GM19468 (cell line): Measurements from ENCODE around the gene COG4.
"Not testable (repeated sequence)": the region's sequence is repeated elsewhere in the genome, so short reads cannot be mapped to it uniquely, and the experiment has no call there.

Source experiments
- ATAC-seq: cut with Tn5 transposase; IDR thresholded peaks from one replicate; pipeline ENCODE4 v1.9.1; 2021; ENCODE audit warnings: mild to moderate bottlenecking, moderate library complexity, moderate number of reproducible peaks; ENCODE audit not compliant: unreplicated experiment; ENCODE audit errors: extremely low read depth

The COG4 gene

DNA sequence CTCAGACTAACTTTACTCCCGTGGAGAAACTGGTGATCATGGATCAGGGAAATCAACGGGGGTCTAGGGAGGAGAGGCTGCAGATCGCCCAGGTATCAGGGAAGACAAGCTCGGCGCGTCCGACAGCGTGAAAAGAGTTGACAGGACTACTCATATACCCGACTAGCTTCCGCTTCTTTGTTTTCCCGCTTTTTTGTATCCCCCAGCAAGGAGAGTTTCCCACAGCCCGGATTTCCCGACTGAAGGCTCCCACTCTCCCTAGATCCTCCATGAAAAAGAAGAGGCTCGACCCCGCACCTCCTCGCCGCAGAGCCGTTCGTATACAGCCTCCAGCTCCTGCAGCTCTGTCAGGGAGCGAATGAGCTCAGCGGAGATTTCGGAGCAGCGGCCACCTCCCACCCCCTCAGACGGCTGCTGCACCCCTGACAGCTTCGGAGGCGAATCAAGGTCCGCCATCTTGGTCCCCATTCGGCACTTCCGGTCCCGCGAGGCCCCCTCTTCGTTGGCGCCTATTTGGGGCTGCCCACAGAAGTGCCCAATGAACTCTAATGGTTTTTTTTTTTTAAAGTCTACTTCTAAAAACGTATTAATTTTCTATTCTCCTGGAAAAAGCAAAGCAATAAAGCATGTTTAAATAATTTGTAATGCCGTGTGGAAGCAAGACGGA, at the start of gene COG4:
Gene COG4 (minus strand): TSS at position 479 of the 667 bp plus-strand sequence. CDS start 11 bp downstream, at position 468.
- ATAC-seq, result no peak

DNA sequence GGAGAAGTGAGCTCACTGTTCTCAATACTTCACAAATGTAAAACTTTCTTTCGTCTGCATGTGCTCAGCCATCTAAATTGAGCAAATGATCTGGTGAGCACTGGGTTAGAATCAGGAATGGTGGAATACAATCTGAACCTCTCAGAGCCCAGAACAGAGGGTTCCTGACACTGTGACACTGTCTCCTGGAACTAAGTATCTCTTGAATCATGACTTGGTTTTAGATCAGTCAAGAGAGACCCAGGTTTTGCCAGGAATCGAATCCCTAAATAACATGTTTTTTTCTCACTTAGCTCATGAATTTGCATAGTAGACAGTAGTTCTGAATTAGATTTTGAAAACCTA, 49.5 kb upstream of the COG4 start:
- ATAC-seq, result no peak

DNA sequence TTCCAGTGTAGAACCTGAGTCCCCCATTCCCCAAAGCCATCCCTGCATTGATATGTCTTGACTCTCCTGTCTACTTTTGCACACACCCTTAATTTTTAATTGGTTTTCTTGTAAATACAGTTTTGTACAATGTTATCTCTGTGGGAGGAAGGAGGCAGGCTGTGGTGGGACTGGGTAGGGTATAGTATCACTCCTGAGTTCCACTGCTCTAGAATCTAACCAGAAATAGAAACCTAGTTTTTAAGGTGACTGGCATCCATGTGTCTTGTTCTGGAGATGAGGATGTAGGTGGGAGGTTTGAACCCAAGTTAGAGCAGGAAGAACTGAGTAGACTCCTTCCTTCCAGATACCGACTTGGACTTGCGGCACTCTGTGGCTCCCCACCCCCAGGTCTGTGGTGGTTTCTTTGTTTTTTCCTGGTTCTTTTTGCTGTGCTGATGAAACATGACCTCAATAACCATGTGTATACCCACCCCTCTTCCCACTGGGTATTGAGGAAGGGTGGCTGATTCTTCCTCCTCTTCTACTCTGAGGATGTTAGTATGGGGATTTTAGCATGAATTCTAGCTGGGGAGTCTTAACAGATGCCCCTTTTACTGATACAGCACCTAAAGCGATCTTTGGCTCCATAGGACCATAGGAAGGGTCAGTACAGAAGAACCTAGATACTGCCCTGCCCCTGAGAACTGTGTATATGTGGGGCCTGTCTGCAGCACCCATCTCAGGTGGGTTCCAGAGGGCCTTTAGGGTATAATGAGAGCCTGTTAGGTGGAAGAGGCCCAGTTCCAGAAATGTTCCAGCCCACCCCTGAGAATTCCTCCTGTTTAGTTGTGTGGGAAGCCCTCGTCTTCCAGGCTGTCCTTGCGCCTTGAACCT, 48.9 kb upstream of the COG4 start:
- ATAC-seq, result no peak

DNA sequence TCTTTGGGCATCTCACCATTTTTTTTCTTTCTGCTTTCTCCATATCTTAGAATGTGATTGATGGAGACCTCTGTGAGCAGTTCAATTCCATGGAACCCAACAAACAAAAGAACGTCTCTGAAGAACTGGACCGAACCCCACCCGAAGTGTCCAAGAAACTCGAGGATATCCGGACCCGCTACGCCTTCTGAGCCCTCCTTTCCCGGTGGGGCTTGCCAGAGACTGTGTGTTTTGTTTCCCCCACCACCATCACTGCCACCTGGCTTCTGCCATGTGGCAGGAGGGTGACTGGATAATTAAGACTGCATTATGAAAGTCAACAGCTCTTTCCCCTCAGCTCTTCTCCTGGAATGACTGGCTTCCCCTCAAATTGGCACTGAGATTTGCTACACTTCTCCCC, 48.3 kb upstream of the COG4 start:
- no peak for ATAC-seq

DNA sequence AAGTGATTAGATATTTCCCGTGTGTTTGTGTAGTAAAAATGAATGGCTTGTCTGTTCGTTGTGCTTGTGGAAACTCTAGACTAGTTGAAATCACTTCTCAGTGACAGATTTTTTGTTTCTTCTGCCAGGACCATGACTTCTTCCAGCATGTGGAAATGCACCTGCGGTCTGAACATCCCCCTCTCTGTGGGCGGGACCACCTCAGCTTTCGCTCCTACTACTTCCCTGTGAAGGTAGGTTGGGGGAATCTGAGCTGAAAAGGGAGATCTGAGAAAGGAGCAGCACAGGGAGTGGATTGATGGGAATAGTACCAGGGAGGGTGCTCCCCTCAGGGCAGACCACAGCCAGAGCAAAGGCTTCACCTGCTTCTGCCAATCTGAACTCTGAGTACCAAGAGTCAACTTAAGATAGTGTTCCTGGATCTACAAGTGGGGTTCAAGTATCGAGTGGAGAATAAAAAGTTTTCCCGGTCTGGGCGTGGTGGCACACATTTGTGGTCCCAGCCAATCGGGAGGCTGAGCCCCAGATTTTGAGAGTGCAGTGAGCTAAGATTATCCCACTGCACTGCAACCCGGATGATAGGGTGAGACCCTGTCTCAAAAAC, 47.7 kb upstream of the COG4 start:
- ATAC-seq, result no peak

DNA sequence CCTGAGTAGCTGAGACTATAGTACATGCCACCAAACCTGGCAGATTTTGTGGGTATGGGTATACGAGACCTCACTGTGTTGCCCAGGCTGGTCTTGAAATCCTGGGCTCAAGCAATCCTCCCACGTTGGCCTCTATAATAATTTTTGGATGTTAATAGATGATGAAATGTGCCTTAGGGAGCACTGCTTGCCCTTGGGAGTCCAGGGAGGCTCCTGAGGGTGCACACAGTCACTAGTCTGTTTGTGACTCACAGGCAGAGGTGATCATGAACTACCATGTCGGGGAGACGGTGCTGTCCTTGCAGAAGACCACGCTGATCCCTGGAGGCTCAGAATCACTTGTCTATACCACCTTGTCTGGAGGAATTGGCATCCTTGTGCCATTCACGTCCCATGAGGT, 46.4 kb upstream of the COG4 start:
- no peak for ATAC-seq

DNA sequence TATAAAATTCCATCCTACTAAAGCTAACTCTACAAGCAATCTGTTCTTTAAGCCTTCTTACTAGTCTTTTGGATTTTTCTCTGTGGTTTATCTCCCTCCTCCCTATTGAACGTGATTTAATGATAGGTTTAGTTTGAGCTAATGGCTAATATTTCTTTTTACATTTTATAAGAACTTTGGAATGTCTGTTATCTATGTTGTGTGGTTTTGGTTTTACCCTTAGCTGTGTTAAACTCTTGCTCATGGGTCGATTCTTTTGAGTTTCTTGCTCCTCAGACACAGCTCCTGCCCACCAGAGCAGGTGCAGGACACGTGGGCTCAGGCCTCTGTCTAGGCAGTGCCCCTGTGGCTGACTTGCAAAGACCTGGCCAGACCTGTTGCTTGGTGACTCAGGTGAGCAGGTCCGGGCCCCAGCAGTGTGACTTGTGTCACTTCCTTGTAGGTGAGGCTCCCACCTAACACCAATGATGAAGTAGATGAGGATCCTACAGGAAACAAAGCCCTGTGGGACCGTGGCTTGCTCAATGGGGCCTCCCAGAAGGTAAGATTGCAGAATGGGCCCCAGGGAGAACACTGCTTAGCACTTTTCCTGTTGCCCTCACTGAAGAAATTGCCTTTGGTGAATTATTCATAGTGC, 45.4 kb upstream of the COG4 start:
- ATAC-seq, result no peak

DNA sequence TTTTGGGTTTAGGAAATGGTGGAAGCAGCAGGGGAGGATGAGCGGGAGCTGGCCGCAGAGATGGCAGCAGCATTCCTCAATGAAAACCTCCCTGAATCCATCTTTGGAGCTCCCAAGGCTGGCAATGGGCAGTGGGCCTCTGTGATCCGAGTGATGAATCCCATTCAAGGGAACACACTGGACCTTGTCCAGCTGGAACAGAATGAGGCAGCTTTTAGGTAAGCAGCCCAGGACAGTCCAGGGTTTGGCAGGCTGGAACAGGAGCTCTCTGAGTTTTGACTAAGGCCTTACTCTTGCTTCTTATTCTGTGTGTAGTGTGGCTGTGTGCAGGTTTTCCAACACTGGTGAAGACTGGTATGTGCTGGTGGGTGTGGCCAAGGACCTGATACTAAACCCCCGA, 41.7 kb upstream of the COG4 start:
- no peak for ATAC-seq

DNA sequence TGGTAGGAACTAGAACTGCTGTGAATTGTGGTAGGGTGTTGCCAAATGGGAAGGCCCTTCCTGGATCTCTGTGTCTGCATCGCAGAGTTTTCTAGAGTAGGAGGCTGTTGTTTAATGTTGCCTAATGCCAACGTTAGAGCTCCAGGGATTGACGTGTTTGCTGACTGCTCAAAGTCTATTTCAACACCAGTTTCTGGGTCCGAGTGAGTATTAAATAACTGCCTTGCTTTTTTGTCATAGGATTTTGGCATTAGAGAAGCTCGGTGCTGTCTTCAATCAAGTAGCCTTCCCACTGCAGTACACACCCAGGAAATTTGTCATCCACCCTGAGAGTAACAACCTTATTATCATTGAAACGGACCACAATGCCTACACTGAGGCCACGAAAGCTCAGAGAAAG, 40.3 kb upstream of the COG4 start:
- ATAC-seq, result no peak

DNA sequence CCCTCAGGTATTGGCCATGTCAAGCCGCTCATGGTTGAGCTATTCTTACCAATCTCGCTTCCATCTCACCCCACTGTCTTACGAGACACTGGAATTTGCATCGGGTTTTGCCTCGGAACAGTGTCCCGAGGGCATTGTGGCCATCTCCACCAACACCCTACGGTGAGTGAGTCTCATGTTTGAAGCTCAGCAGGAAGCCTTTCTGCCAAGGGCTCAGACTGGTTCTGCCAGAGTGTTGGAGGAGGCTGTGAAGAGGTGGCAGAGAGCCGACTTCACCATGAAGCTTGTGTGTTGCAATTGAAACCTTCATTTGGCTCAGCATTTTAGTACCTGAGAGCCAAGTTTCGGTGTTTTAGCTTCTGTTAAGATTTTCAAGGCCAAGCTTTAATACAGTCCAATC, 38.3 kb upstream of the COG4 start:
- no peak for ATAC-seq

DNA sequence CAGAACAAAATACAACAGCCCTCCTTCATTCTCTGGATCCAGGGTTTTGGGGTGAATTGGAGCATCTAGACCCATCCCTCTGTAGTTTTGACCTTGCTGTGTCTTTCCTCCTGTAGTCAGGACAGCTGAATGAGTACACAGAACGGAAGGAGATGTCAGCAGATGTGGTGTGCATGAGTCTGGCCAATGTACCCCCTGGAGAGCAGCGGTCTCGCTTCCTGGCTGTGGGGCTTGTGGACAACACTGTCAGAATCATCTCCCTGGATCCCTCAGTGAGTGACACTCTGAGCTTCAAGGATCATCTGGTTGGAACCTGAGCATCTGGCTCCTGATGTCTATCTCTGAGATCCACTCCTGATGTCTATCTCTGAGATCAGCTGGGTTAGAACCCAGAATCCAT, 32.7 kb upstream of the COG4 start:
- no peak for ATAC-seq

DNA sequence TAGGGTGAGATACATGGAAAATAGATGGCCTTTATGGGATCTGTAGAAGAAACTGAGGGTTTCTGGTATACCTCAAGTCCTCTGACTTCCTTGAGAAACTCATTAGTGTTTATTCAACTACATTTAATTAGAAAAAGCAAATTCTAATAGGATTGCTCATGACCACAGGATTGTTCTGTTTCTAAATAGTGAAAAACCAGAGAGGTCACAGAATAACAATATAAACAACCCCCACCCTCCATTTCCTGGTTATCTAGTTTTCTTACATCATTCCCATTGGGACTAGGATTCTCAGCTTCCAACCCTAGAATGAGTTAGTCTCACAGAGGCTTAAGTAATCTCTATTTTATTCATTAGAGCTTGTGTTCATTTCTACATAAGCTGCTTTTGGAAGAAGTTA, 30.3 kb upstream of the COG4 start:
- no peak for ATAC-seq

DNA sequence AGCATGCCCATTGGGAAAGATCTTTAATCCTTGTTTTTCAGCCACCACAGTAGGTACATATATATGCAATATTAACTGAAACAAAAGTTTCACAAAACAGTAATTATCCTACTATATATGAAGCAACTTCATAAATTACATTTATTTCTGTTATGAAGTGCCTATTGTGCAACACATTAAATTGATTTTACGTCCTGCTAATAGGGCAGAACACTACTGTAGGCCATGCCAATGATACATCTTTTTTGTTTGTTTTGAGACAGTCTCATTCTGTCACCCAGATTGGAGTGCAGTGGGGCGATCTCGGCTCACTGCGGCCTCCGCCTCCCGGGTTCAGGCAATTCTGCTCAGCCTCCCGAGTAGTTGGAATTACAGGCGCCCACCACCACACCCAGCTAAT, 29.3 kb upstream of the COG4 start:
- no peak for ATAC-seq

DNA sequence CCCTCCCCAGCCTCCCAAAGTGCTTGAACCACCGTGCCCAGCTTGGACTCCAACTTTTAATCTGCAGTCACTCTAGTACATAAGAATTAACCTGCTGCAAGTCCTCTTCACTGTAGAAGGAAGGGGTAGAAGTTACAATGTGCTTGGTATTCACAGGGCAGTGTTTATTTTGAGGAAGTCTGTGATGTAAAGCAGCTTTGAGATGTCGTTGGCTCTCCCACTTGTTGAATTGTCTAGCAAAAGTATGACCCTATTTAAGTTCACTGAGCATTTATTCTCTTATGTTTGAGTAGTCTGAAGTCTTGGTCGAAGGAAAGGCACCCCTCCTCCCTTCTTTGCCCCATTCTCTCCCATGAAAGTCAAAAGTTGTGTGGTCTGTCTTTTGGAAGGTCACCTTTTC, 28.4 kb upstream of the COG4 start:
- no peak for ATAC-seq

DNA sequence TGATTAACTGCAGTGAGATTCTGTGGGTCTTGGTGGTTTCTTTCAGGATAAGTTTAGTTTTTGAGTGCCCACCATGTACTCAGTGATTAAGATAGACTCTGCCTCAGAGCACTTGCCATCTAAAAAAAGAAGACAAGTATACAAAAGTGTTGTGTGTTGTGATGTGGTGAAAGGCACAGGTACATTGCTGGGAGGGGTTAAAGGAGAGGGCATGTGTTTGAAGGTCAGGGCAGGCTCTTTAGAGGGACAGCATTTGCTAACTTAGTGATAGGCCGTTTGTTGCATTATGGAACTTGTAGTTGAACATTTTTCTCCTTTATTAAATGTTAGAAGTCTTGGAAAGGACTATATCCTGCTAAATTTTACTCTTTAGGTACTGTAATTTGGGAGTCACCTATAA, 26.7 kb upstream of the COG4 start:
- no peak for ATAC-seq

DNA sequence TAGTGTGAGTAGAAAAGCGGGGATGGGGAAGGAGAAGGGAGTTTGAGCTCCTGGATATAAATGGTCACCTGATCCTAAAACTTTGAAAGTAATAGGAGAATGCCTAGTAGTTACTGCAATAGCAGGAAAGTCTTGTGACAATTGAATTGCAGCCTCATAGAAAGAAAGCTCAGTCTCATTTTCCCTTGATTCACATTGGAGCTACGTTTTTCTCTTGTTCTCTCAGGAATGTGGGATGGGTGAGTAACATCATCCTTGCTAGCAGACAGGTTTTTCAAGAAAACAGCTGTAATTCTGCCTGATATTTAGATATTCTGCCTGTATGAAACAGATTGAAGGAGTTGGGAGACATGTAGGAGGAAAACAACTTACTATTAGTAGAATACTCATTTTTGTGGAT, 25.6 kb upstream of the COG4 start:
- no peak for ATAC-seq

DNA sequence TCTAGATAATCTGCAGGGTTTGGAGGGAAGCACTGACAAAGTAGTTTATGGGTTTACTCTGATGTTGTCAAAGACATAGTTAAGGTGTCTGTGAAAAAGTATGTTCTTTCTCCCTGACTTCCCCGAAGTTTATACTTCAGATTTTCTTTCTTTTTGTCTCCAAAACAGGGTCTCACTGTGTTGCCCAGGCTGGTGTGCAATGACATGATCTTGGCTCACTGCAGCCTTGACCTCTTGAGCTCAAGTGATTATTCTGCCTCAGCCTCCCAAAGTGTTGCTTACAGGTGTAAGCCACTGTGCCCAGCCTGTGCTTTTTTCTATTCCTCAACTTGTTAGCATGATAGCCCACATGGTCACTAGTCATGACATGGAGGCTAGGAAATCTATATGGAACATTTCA, 21.2 kb upstream of the COG4 start:
- no peak for ATAC-seq

DNA sequence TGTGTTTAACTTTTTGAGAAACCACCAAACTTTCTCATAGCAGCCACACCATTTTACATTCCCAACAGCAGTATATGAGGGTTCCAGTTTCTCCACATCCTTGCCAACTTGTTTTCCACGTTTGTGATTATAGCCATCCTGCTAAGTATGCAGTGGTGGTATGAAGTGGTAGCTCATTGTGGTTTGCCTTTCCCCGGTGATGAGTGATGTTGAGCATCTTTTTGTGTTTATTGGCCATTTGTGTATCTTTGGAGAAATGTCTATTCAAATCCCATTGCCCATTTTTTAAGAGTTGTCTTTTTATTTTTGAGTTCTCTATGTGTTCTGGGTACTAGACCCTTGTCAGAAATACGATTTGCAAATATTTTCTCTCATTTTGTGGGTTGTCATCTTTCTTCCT, 17.6 kb upstream of the COG4 start:
- ATAC-seq, result no peak

DNA sequence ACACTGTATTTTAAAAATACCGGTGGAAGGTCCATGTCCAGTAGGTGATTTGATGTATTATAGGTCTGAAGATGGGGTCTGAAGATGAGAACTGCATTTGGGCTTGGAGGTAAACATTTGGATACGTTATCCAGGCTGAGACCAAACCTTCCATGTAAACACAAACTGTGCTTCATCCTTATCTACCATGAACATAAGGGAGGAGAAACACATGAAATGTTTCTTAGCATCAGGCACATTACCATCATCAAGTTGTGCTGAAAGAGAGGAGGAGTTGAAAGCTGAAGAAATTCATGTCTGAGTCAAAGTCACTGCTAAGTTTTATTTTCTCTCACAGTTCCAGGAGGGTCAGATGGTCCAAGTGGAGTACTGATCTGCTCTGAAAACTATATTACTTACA, 11.6 kb upstream of the COG4 start:
- no peak for ATAC-seq

DNA sequence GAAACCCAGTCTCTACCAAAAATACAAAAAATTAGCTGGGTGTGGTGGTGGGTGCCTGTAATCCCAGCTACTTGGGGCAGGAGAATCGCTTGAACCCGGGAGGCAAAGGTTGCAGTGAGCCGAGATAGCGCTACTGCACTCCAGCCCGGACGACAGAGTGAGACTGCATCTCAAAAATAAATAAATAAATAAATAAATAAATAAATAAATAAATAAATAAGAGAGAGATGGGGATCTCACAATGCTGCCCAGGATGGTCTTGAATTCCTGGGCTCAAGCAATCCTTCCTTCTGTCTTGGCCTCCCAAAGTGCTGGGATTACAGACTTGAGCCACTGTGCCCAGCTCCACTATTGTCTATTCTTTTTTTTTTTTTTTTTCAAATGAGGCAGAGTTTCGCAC, 6.6 kb upstream of the COG4 start:
- ATAC-seq, result not testable (repeated sequence)
